Measurements from ENCODE around the gene MRM3.
A peak's percentile ranks its signal among the peaks of the same experiment; 100 is the strongest.
"Not testable (repeated sequence)": the region's sequence is repeated elsewhere in the genome, so short reads cannot be mapped to it uniquely, and the experiment has no call there.

MRM3 gene

GRCh38 chr17:781805-782731, at the start of gene MRM3, which contains the start of gene GLOD4:
Gene MRM3 (plus strand): TSS chr17:782353. CDS start chr17:782379, 26 bp downstream.
Gene GLOD4 (minus strand): TSS chr17:782280. CDS start chr17:782255, 25 bp downstream.
- DNase-seq: peak; percentile 32

GRCh38 chr17:732902-733720, 49.0 kb upstream of the MRM3 start:
- DNase-seq: peak; percentile 27

GRCh38 chr17:733743-734142, 48.4 kb upstream of the MRM3 start:
- DNase-seq: no peak

GRCh38 chr17:737561-738113, 44.5 kb upstream of the MRM3 start:
- DNase-seq: no peak

GRCh38 chr17:740240-741017, 41.7 kb upstream of the MRM3 start:
- no peak for DNase-seq

GRCh38 chr17:742147-742793, 39.9 kb upstream of the MRM3 start:
- DNase-seq: no peak

- no peak for DNase-seq
Observed at GRCh38 chr17:743139-743538, 39.0 kb upstream of the MRM3 start.

- DNase-seq: no peak
Observed at GRCh38 chr17:744937-745336, 37.2 kb upstream of the MRM3 start.

GRCh38 chr17:745406-745805, 36.7 kb upstream of the MRM3 start:
- no peak for DNase-seq

GRCh38 chr17:746181-746580, 36.0 kb upstream of the MRM3 start:
- no peak for DNase-seq

- DNase-seq: no peak
Observed at GRCh38 chr17:746783-747629, 35.1 kb upstream of the MRM3 start.

GRCh38 chr17:748604-749003, 33.5 kb upstream of the MRM3 start:
- DNase-seq: not testable (repeated sequence)

- not testable (repeated sequence) for DNase-seq
Observed at GRCh38 chr17:749359-749758, 32.8 kb upstream of the MRM3 start.

- DNase-seq: no peak
Observed at GRCh38 chr17:750431-751037, 31.6 kb upstream of the MRM3 start.

GRCh38 chr17:751269-752001, 30.7 kb upstream of the MRM3 start:
- DNase-seq: no peak

GRCh38 chr17:752002-752619, 30.0 kb upstream of the MRM3 start, which contains the start of gene GEMIN4:
Gene GEMIN4 (minus strand): TSS chr17:752264. CDS start chr17:752142, 122 bp downstream.
- DNase-seq: peak; percentile 64

GRCh38 chr17:752620-753219, 29.4 kb upstream of the MRM3 start:
- no peak for DNase-seq

- DNase-seq: no peak
Observed at GRCh38 chr17:753418-753817, 28.7 kb upstream of the MRM3 start.
